GM21360 (cell line): ENCODE measurements around the gene MED1.

Source experiments
- ATAC-seq: cut with Tn5 transposase; IDR thresholded peaks from one replicate; pipeline ENCODE4 v1.9.1; 2021; ENCODE audit warnings: mild to moderate bottlenecking, moderate library complexity; ENCODE audit not compliant: unreplicated experiment

The MED1 gene

DNA sequence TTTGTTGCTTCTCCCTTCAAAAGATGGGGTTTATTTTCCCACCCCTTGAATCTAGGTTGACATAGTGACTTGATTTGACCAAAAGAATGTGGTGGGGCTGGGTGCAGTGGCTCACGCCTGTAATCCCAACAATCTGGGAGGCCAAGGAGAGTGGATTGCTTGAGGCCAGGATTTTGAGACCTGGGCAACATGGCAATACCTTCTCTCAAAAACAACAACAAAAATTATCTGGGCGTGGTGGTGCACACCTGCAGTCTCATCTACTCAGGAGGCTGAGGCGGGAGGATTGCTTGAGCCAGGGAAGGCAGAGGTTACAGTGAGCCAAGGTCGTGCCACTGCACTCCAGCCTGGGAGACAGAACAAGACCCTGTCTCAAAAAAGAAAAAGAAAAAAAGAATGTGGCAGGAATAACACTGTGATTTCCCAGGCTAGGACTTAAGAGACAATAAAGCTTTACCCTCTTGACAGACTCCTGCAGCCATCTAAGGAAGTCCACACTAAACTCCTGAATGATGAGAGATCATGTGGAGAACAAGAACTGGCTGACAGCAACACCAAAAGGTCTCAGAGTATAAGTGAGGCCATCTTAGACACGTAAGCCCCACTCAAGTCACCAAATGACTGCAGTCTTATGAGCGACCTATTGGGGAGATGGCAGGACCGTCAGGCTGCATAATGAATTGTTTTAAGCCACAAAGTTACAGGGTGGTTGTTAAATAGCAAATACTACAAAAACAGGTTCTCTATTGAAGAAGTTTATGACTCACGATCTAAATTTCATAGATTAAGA is 86.6 kb downstream of the MED1 start:
- no peak for ATAC-seq

DNA sequence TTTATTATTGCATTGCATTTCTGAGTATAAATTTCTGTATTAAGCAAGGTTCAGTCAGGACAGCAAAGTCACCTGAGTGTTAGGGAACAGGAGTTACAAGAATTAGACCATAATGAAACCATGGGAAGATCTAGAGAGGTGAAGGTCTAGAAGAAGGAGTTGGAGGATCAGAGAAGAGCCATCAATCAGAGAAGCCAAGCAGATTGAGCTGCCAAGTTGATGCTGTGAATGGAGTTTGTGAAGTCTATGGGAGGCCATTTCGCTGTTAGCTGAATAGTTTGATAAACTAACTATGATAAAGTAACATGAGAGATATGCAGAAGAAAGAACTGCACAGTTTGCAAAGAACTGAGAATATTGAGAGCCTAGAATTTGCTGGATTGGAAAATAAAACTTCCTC is 90.0 kb downstream of the MED1 start:
- ATAC-seq, result no peak

DNA sequence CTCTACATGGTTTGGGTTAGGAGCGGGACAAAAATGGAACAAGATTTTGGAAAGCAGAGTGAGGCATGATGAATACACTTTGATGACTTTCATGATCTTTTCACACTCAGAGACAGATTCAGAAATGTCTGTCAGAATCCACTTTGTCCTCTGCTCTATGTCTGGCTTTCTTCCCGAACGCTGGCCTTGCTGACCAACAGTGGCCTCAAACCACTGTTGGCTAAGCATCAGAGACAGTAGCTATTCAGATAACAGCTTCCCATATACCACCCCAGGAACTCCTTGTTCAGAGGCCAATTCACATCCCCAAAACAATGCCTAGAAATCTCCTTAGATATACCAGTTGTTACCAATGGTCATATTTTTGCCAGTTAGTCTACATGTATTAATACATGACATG is 90.5 kb downstream of the MED1 start:
- no peak for ATAC-seq

DNA sequence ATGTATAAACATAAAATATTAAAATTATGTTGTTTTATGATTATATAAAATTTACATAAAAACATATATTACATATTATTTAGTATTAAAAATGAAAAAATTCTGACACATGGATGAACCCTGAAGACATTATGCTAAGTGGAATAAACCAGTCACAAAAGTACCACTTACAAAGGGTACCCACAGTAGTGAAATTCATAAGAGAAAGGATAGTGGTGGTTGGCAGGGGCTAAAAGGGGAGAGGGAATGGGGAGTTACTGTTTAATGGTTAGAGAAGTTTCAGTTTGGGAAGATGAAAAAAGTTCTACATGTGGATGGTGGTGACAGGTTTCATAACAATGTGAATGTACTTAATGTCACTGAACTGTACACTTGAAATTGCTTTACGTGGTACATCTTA is 91.1 kb downstream of the MED1 start:
- no peak for ATAC-seq

DNA sequence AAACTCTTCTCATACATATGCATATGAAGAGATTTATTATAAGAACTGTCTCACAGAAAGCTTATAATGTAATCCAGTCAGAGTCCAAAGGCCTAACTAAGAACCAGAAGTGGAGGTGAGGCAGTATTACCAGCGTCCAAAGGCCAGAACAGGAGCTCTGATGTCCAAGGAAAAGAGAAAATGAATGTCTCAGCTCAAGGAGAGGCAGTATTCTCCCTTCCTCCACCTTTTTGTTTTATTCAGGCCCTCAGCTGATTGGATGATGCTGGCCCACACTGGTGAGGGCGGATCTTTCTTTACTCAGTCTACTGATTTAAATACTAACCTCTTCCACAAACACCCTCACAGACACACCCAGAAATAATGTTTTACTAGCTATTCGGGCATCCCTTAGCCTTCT is 93.1 kb downstream of the MED1 start:
- no peak for ATAC-seq

DNA sequence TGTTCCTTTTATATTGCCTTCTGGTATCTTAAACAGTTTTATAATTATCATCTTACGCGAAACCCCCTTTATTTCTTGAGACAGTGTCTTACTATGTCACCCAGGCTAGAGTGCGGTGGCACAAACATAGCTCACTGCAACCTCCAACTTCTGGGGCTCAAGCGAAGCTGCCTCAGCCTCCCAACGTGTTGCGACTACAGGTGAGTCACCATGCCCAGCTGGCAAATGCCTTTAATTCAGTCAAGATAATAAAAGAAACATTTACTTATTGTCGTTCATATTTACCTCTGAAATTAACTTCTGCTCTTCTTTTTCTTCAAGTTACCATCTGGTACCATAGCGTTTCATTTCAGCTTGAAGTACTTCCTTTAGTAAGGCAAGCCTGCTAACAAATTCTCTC is 93.6 kb downstream of the MED1 start:
- ATAC-seq, result no peak
